OCI-LY1 (cell line): Measurements from ENCODE around the gene PDE6H.
A peak's percentile ranks its signal among the peaks of the same experiment; 100 is the strongest.

ENCODE experiments used
- H2AFZ ChIP-seq: fragments of 200-600 bp; sonication (generic), shearing (Covaris generic); 2 replicates; pipeline ENCODE4 v1.6.0; 2014; ENCODE audit warnings: antibody characterized with exemption, mild to moderate bottlenecking, low read length
- H3F3A ChIP-seq: fragments of 200-600 bp; sonication (generic), shearing (Covaris generic); 2 replicates; pipeline ENCODE4 v1.6.0; 2014; ENCODE audit warnings: mild to moderate bottlenecking, antibody characterized with exemption, low read length, moderate library complexity; ENCODE audit not compliant: insufficient read depth
- H3K27ac ChIP-seq: fragments of 200-600 bp; sonication (generic); 2 replicates; pipeline ENCODE4 v1.5.1; 2014; ENCODE audit warnings: low read length, mixed run types, mild to moderate bottlenecking, low read depth; ENCODE audit not compliant: poor library complexity, severe bottlenecking
- H3K27me3 ChIP-seq: fragments of 200-600 bp; sonication (generic); 2 replicates; pipeline ENCODE4 v1.6.0; 2014; ENCODE audit warnings: antibody characterized with exemption, mild to moderate bottlenecking, low read length, moderate library complexity; ENCODE audit not compliant: insufficient read depth
- H3K36me3 ChIP-seq: fragments of 200-600 bp; sonication (generic); 2 replicates; pipeline ENCODE4 v1.6.1; 2014; ENCODE audit warnings: mild to moderate bottlenecking, antibody characterized with exemption, low read length, moderate library complexity, mixed read lengths; ENCODE audit not compliant: insufficient read depth
- H3K4me1 ChIP-seq: fragments of 200-600 bp; sonication (generic); 2 replicates; pipeline ENCODE4 v1.5.1; 2014; ENCODE audit warnings: mild to moderate bottlenecking, low read length, moderate library complexity; ENCODE audit not compliant: insufficient read depth, severe bottlenecking
- H3K4me2 ChIP-seq: fragments of 200-600 bp; sonication (generic), shearing (Covaris generic); 2 replicates; pipeline ENCODE4 v1.6.1; 2014; ENCODE audit warnings: low read length
- H3K4me3 ChIP-seq: fragments of 200-600 bp; sonication (generic); 2 replicates; pipeline ENCODE4 v1.5.1; 2014; ENCODE audit warnings: low read length, low read depth, mild to moderate bottlenecking, mixed read lengths; ENCODE audit not compliant: poor library complexity, severe bottlenecking
- H3K79me2 ChIP-seq: fragments of 200-600 bp; shearing (Covaris generic); 2 replicates; pipeline ENCODE4 v1.6.1; 2016; ENCODE audit warnings: mixed run types, low read length, mixed read lengths; ENCODE audit not compliant: insufficient read depth
- H3K9ac ChIP-seq: fragments of 200-600 bp; sonication (generic), shearing (Covaris generic); 2 replicates; pipeline ENCODE4 v1.6.1; 2014; ENCODE audit warnings: mild to moderate bottlenecking, low read length, mixed read lengths
- H3K9me2 ChIP-seq: fragments of 200-600 bp; sonication (generic), shearing (Covaris generic); 2 replicates; pipeline ENCODE4 v1.6.1; 2014; ENCODE audit warnings: low read depth, mild to moderate bottlenecking, low read length, mixed read lengths
- H3K9me3 ChIP-seq: fragments of 200-600 bp; shearing (Covaris generic); 2 replicates; pipeline ENCODE4 v1.6.1; 2014; ENCODE audit warnings: low read length, mixed read lengths
- H4K20me1 ChIP-seq: fragments of 200-600 bp; sonication (generic), shearing (Covaris generic); 2 replicates; pipeline ENCODE4 v1.6.0; 2016; ENCODE audit warnings: mild to moderate bottlenecking, low read length; ENCODE audit not compliant: insufficient read depth
- CTCF ChIP-seq: fragments of 200-600 bp; sonication (generic), shearing (Covaris generic); IDR thresholded peaks from 2 replicates; pipeline ENCODE4 v1.5.1; 2017; ENCODE audit warnings: mild to moderate bottlenecking, antibody characterized with exemption, low read length, moderate library complexity, mixed read lengths
- EZH2 ChIP-seq: fragments of 200-600 bp; sonication (generic), shearing (Covaris generic); IDR thresholded peaks from 2 replicates; pipeline ENCODE4 v1.8.0; 2017; ENCODE audit warnings: borderline replicate concordance, mixed run types, mild to moderate bottlenecking, antibody characterized with exemption, low read length, moderate library complexity, mixed read lengths

Gene PDE6H

DNA sequence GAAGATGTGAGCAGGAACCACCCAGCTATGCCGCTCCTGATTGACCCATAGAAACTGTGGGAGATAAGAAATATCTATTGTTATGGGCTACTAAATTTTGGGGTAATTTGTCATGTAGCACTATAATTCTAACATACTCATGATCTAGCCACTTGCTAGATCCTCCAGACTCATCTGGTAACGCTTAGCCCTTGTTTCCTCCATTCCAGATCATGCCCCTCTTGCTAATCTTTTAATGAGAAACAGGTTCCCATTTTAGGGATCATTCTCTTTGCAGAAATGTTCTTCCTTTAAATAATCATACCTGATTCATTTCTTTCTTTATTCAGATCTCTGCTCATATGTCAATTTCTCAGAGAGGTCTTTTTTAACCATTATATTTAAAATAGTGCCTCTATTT lies 7.6 kb upstream of the PDE6H start:
- Histone ChIP-seq H3K79me2 (peaks cover 11% of the 10 kb centered on the region), H4K20me1 (no peaks in the 10 kb centered on the region), H3K9ac (no peak overlapping the region), H3K27me3 (no peaks in the 10 kb centered on the region), H3K9me3 (no peaks in the 10 kb centered on the region), H3F3A (0 out of 2 replicates have a peak, but pooled peaks cover 4% of the 10 kb centered on the region), H3K4me1 (peaks cover 22% of the 10 kb centered on the region), H3K36me3 (no peaks in the 10 kb centered on the region), H3K27ac (no peak overlapping the region), H2AFZ (no peak overlapping the region), H3K9me2 (no peaks in the 10 kb centered on the region), H3K4me2 (no peak overlapping the region), H3K4me3 (no peak overlapping the region)
- TF ChIP-seq CTCF = no peak
- TF ChIP-seq EZH2 = no peak

DNA sequence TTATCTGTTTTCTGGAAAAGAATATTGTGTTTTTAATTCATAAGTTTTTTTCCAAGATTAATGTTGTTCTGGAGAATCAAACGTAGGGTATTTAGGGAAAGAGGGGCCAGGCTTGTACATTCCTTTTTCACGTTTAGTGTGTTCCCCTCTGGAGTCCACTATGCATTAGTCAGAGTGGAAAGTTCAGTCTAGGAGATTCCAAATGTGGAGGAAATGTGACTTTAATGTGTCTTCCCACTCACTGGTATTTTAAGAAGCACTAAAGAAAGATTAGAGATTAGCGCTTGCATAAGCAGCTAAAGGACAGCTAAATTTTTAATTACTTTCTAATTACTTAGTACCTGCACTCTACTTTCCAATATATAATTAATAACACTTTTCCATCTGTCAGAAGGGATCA lies 4.4 kb upstream of the PDE6H start:
- Histone ChIP-seq H3K4me3 (no peak overlapping the region), H3K4me1 (peaks cover 3% of the 10 kb centered on the region), H3K9me3 (no peaks in the 10 kb centered on the region), H3K27me3 (no peaks in the 10 kb centered on the region), H3F3A (no peaks in the 10 kb centered on the region), H3K9ac (no peak overlapping the region), H4K20me1 (no peaks in the 10 kb centered on the region), H2AFZ (0 out of 2 replicates have a peak overlapping the region, but pooled peaks have one; percentile 63), H3K4me2 (no peak overlapping the region), H3K9me2 (no peaks in the 10 kb centered on the region), H3K36me3 (no peaks in the 10 kb centered on the region), H3K27ac (no peak overlapping the region), H3K79me2 (no peaks in the 10 kb centered on the region)
- no peak for TF ChIP-seq CTCF
- no peak for TF ChIP-seq EZH2

DNA sequence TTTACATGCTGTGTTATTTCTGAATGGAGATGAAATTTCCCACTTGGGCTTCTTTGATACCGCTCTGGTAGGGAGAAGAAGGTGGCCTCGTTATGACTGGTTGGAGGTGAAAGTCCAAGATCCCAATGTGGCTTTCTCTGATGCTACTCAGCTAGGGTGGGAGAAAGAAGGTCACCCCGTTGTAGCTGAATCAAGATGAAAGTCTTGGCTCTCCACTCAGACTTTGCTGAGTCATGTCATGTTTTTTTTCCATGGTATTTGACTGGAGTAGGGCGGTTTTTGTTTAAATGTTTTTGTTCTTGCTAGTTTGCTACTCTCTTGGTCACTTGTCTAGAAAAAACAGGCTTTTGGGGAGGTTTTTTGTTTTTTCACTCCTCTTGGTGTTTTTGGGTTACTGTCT lies 2.4 kb upstream of the PDE6H start:
- Histone ChIP-seq H3F3A (no peaks in the 10 kb centered on the region), H3K27me3 (no peaks in the 10 kb centered on the region), H3K9me3 (no peaks in the 10 kb centered on the region), H4K20me1 (no peaks in the 10 kb centered on the region), H3K9me2 (no peaks in the 10 kb centered on the region), H3K79me2 (no peaks in the 10 kb centered on the region), H3K36me3 (no peaks in the 10 kb centered on the region), H3K4me3 (no peak overlapping the region), H3K4me2 (no peak overlapping the region), H3K27ac (no peak overlapping the region), H2AFZ (no peak overlapping the region), H3K4me1 (no peaks in the 10 kb centered on the region), H3K9ac (no peak overlapping the region)
- TF ChIP-seq CTCF = no peak
